ENCODE measurements around the gene TNK2. TPM values are rescaled to one million over a fixed set of nuclear protein-coding genes. Genes with fewer than 3 reads are reported as not detected.

TNK2 gene
- 10.1 and 10.2 TPM in 2 replicates for total RNA-seq

GRCh38 chr3:195907934-195908693 is at the start of gene TNK2:
TNK2 (minus strand) TSS chr3:195908551; CDS start chr3:195888588, 19,963 bp downstream.

Other genes with a start within 250 kb of the TNK2 start
- gene MUC20, start 187.6 kb downstream of the TNK2 start, total RNA-seq: 1.3 TPM in 1 of 2 replicates, not detected in the other
- gene MUC4, start 96.6 kb downstream of the TNK2 start, total RNA-seq: not detected in 2 replicates
- gene TFRC, start 173.5 kb upstream of the TNK2 start, total RNA-seq: 133 and 139 TPM in 2 replicates

Measured in cardiac atrium fibroblast (primary cell).